ENCODE measurements around the gene ACVR2A.

The ACVR2A gene

GRCh38 chr2:147952118-147952517, 107.3 kb downstream of the ACVR2A start:
- no peak for TF ChIP-seq CTCF (IDR thresholded peaks at IDR 0.05)

- TF ChIP-seq CTCF (IDR thresholded peaks at IDR 0.05), result no peak
These were observed 123.7 kb downstream of the ACVR2A start for GRCh38 chr2:147968571-147968970.

GRCh38 chr2:147976102-147976501, 131.3 kb downstream of the ACVR2A start:
- TF ChIP-seq CTCF (IDR thresholded peaks at IDR 0.05), result no peak

- no peak for TF ChIP-seq CTCF (IDR thresholded peaks at IDR 0.05)
These were observed 132.8 kb downstream of the ACVR2A start for GRCh38 chr2:147977679-147978078.

Data from LNCAP (cell line).